Measurements from ENCODE around the gene TSPAN11.
"Not testable (repeated sequence)": the region's sequence is repeated elsewhere in the genome, so short reads cannot be mapped to it uniquely, and the experiment has no call there.

The TSPAN11 gene

GRCh38 chr12:31002999-31003398 lies 76.5 kb downstream of the TSPAN11 start:
- DNase-seq (ENCODE audit: low spot score): no peak

- no peak for DNase-seq (ENCODE audit: low spot score)
Observed at GRCh38 chr12:31003861-31004640, 77.5 kb downstream of the TSPAN11 start.

GRCh38 chr12:31004666-31005065 lies 78.1 kb downstream of the TSPAN11 start:
- no peak for DNase-seq (ENCODE audit: low spot score)

GRCh38 chr12:31005256-31005943 lies 78.9 kb downstream of the TSPAN11 start:
- no peak for DNase-seq (ENCODE audit: low spot score)

GRCh38 chr12:31005944-31006361 lies 79.4 kb downstream of the TSPAN11 start:
- no peak for DNase-seq (ENCODE audit: low spot score)

GRCh38 chr12:31006416-31007152 lies 80.0 kb downstream of the TSPAN11 start:
- DNase-seq (ENCODE audit: low spot score): no peak

- DNase-seq (ENCODE audit: low spot score): no peak
Observed at GRCh38 chr12:31007153-31007495, 80.6 kb downstream of the TSPAN11 start.

- no peak for DNase-seq (ENCODE audit: low spot score)
Observed at GRCh38 chr12:31007636-31008175, 81.2 kb downstream of the TSPAN11 start.

GRCh38 chr12:31008241-31008761 lies 81.8 kb downstream of the TSPAN11 start:
- no peak for DNase-seq (ENCODE audit: low spot score)

- no peak for DNase-seq (ENCODE audit: low spot score)
Observed at GRCh38 chr12:31008961-31009840, 82.7 kb downstream of the TSPAN11 start.

- DNase-seq (ENCODE audit: low spot score): no peak
Observed at GRCh38 chr12:31009976-31010375, 83.4 kb downstream of the TSPAN11 start.

GRCh38 chr12:31011336-31011735 lies 84.8 kb downstream of the TSPAN11 start:
- no peak for DNase-seq (ENCODE audit: low spot score)

GRCh38 chr12:31011746-31012566 lies 85.4 kb downstream of the TSPAN11 start:
- DNase-seq (ENCODE audit: low spot score): no peak

GRCh38 chr12:31012567-31012891 lies 86.0 kb downstream of the TSPAN11 start:
- not testable (repeated sequence) for DNase-seq (ENCODE audit: low spot score)

- no peak for DNase-seq (ENCODE audit: low spot score)
Observed at GRCh38 chr12:31015215-31015614, 88.7 kb downstream of the TSPAN11 start.

GRCh38 chr12:31016057-31016456 lies 89.5 kb downstream of the TSPAN11 start:
- DNase-seq (ENCODE audit: low spot score): no peak

- DNase-seq (ENCODE audit: low spot score): no peak
Observed at GRCh38 chr12:31017535-31017934, 91.0 kb downstream of the TSPAN11 start.

GRCh38 chr12:31018106-31018789 lies 91.7 kb downstream of the TSPAN11 start:
- no peak for DNase-seq (ENCODE audit: low spot score)

GRCh38 chr12:31018790-31019505 lies 92.4 kb downstream of the TSPAN11 start:
- DNase-seq (ENCODE audit: low spot score): no peak

All from D341Med (cell line).